ENCODE measurements around the gene NME7. TPM values are rescaled to one million over a fixed set of nuclear protein-coding genes. Genes with fewer than 3 reads are reported as not detected.

The NME7 gene
- total RNA-seq, 1 donor from 2014 or later = 40.9 TPM

- peak; percentile 65 for DNase-seq
Measured at GRCh38 chr1:169105434-169106094, 262.0 kb downstream of the NME7 start.

GRCh38 chr1:169105087-169105433, 262.5 kb downstream of the NME7 start:
- no peak for DNase-seq

- no peak for DNase-seq
Measured at GRCh38 chr1:169103480-169103893, 264.1 kb downstream of the NME7 start.

GRCh38 chr1:169103002-169103401, 264.6 kb downstream of the NME7 start:
- no peak for DNase-seq

- DNase-seq = peak; percentile 76
Measured at GRCh38 chr1:169102567-169102966, 265.0 kb downstream of the NME7 start.

GRCh38 chr1:169100651-169101088, 266.9 kb downstream of the NME7 start:
- DNase-seq = no peak

- no peak for DNase-seq
Measured at GRCh38 chr1:169100208-169100607, 267.4 kb downstream of the NME7 start.

- no peak for DNase-seq
Measured at GRCh38 chr1:169099561-169099960, 268.0 kb downstream of the NME7 start.

GRCh38 chr1:169098380-169098779, 269.2 kb downstream of the NME7 start:
- no peak for DNase-seq

- DNase-seq = no peak
Measured at GRCh38 chr1:169094897-169095569, 272.6 kb downstream of the NME7 start.

- no peak for DNase-seq
Measured at GRCh38 chr1:169092399-169092798, 275.2 kb downstream of the NME7 start.

GRCh38 chr1:169091480-169091941, 276.1 kb downstream of the NME7 start:
- DNase-seq = peak; percentile 41

GRCh38 chr1:169090900-169091311, 276.7 kb downstream of the NME7 start:
- no peak for DNase-seq

- no peak for DNase-seq
Measured at GRCh38 chr1:169090308-169090899, 277.2 kb downstream of the NME7 start.

GRCh38 chr1:169089776-169090175, 277.8 kb downstream of the NME7 start:
- DNase-seq = no peak

- no peak for DNase-seq
Measured at GRCh38 chr1:169087876-169088275, 279.7 kb downstream of the NME7 start.

- DNase-seq = no peak
Measured at GRCh38 chr1:169086603-169087455, 280.8 kb downstream of the NME7 start.

- no peak for DNase-seq
Measured at GRCh38 chr1:169085911-169086310, 281.7 kb downstream of the NME7 start.

Data from occipital lobe (tissue), 2 donors.